Prostate gland (tissue), 2 donors: ENCODE data around the gene TRAPPC3L. TPM values are rescaled to one million over a fixed set of nuclear protein-coding genes. Genes with fewer than 3 reads are reported as not detected.

ENCODE experiments used
- DNase-seq: peaks from one replicate; pipeline ENCODE4 v3.0.0-alpha.2; 2019; ENCODE audit warnings: low spot score
- H3K27ac ChIP-seq, 2 donors: fragments of 200-600 bp; sonication (generic); 2 replicates each; pipeline ENCODE4 v1.5.1; 2017 to 2019
- H3K27me3 ChIP-seq: fragments of 200-600 bp; sonication (generic); replicated peaks from 2 replicates; pipeline ENCODE4 v1.5.1; 2019; ENCODE audit not compliant: insufficient read depth
- H3K36me3 ChIP-seq, 2 donors: fragments of 200-600 bp; sonication (generic); 1 replicate in 1 of 2; 2 replicates in 1 of 2; pipeline versions ENCODE4 v1.5.1 to v1.8.1; 2017 to 2019
- H3K4me1 ChIP-seq: fragments of 200-600 bp; sonication (generic); replicated peaks from 2 replicates; pipeline ENCODE4 v1.5.1; 2019
- H3K4me3 ChIP-seq, 2 donors: fragments of 200-600 bp; sonication (generic); 2 replicates each; pipeline ENCODE4 v1.5.1; 2017 to 2019
- H3K9me3 ChIP-seq: fragments of 200-600 bp; sonication (generic); 2 replicates; pipeline ENCODE4 v1.5.1; 2017
- CTCF ChIP-seq, 4 experiments: fragments of 200-600 bp in 2 of 4; fragments of 450-650 bp in 2 of 4; sonication (generic) in 2 of 4; IDR thresholded peaks; 1 replicate in 3 of 4; 2 replicates in 1 of 4; pipeline ENCODE4 v1.5.1; 2016 to 2019; ENCODE audit warnings: antibody characterized with exemption in 4 of 4, mild to moderate bottlenecking in 2 of 4, moderate library complexity in 2 of 4
- POLR2A ChIP-seq: fragments of 450-650 bp; IDR thresholded peaks from one replicate; pipeline ENCODE4 v1.6.1; 2016; ENCODE audit warnings: antibody characterized with exemption, mild to moderate bottlenecking
- POLR2AphosphoS5 ChIP-seq: sonication (generic); formaldehyde crosslinking; IDR thresholded peaks from one replicate; pipeline ENCODE4 v1.6.1; 2017; ENCODE audit warnings: antibody characterized with exemption
- WGBS: methylation state at CpG from one replicate; pipeline ENCODE4 v1.1.5; 2018; 5-methylcytosine and 5-hydroxymethylcytosine counted together
- intact Hi-C: fragments of 100-400 bp; cut with DNase I; formaldehyde crosslinking; loops from one replicate; pipeline ENCODE4 v1.14.2; 2022
- total RNA-seq, 2 donors: library from RNA; depleted of rRNA; stranded (reverse); fragments of >200 nt; gene quantifications; one replicate each; pipeline ENCODE4 v1.1.0, GENCODE V29; 2016

The TRAPPC3L gene
- total RNA-seq, 2 donors from 2014 or later: not detected

DNA sequence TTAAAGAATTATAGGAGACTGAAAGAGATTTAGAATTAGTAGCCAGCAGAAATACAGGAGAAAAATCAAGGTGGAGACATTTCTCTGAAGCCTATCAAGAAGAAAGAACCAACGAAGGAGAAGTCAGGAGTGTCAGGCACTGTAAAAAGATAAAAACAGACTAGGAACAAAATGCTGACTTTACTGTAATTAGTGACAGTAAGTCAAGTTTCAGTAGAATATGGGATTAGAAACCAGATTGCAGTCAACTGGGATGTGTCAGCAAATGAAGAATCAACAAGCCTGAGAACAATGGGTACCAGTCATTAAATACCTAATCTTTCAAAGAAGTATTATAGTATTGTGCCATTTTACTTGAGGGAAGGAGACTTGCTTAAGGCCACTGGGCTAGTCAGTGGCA, 62.7 kb downstream of the TRAPPC3L start:
- H3K4me1 ChIP-seq: no peaks in the 10 kb centered on the region
- intact Hi-C loops: no loop called here
- no peak overlapping the region for H3K4me3 ChIP-seq
- no peak overlapping the region for H3K27ac ChIP-seq
- H3K27me3 ChIP-seq: no peaks in the 10 kb centered on the region
- no peaks in the 10 kb centered on the region for H3K36me3 ChIP-seq
- no peak for DNase-seq
- no peaks in the 10 kb centered on the region for H3K9me3 ChIP-seq
- TF ChIP-seq CTCF (IDR thresholded peaks at IDR 0.05): no peak
- TF ChIP-seq POLR2AphosphoS5: no peak
- TF ChIP-seq POLR2A: no peak
- 94% methylated on average over 1 of the region's 1 CpG for WGBS

DNA sequence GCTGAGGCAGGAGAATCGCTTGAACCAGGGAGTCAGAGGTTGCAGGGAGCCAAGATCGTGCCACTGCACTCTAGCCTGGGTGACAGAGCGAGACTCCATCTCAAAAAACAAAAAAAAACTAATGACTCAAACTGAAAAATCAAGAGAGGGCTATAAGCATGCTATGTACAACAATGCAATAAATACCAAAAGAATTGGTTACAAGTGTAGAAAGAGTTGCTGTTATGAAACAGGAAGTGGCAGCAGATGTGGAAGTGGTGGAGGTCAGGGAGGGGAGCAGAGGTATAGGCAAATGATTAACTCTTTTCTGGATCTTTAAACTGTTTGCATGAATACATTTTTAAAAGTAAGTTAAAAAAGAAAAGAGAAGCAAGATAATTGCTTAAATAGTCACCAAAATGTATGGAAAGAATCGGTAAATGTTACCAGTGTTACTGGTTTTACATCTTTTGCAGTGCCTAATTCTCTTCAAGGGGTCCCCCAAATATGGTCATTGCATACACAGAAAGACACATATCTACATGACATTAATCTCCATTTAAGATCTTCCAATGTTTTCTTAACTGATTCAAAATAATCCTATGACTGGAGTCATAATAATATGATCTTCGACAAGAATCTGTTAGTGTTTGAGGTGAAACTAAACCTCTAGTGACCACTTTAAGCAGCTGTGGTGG, 69.3 kb downstream of the TRAPPC3L start:
- H3K4me3 ChIP-seq: no peak overlapping the region
- WGBS: 79% methylated on average over 5 of the region's 5 CpGs
- no peak overlapping the region for H3K27ac ChIP-seq
- intact Hi-C loops: no loop called here
- no peak for TF ChIP-seq POLR2AphosphoS5
- TF ChIP-seq CTCF (IDR thresholded peaks at IDR 0.05): no peak
- no peak for TF ChIP-seq POLR2A
- H3K27me3 ChIP-seq: no peaks in the 10 kb centered on the region
- H3K4me1 ChIP-seq: no peaks in the 10 kb centered on the region
- no peak for DNase-seq
- no peaks in the 10 kb centered on the region for H3K9me3 ChIP-seq
- H3K36me3 ChIP-seq: no peaks in the 10 kb centered on the region

- no peak for DNase-seq
- Histone ChIP-seq H3K27ac (no peak overlapping the region), H3K36me3 (no peaks in the 10 kb centered on the region), H3K27me3 (no peaks in the 10 kb centered on the region), H3K4me3 (no peak overlapping the region), H3K9me3 (no peaks in the 10 kb centered on the region), H3K4me1 (no peaks in the 10 kb centered on the region)
- 68% methylated on average over 1 of the region's 1 CpG for WGBS
- TF ChIP-seq POLR2A (no peak), CTCF (IDR thresholded peaks at IDR 0.05) (no peak), POLR2AphosphoS5 (no peak)
- intact Hi-C loops: no loop called here
Measured at GRCh38 chr6:116475141-116475540, 70.3 kb downstream of the TRAPPC3L start.

- 94% methylated on average over 3 of the region's 3 CpGs for WGBS
- intact Hi-C loops: no loop called here
Measured at GRCh38 chr6:116472706-116473105, 72.8 kb downstream of the TRAPPC3L start.

More at GRCh38 chr6:116472706-116473105, 72.8 kb downstream of the TRAPPC3L start:
- no peak for DNase-seq
- Histone ChIP-seq H3K27me3 (no peaks in the 10 kb centered on the region), H3K36me3 (no peaks in the 10 kb centered on the region), H3K9me3 (no peaks in the 10 kb centered on the region), H3K4me3 (no peak overlapping the region), H3K4me1 (no peaks in the 10 kb centered on the region), H3K27ac (no peak overlapping the region)
- TF ChIP-seq POLR2A (no peak), CTCF (IDR thresholded peaks at IDR 0.05) (no peak), POLR2AphosphoS5 (no peak)
